Lung microvascular endothelial cell (primary cell): ENCODE data around the gene DNMBP. TPM values are rescaled to one million over a fixed set of nuclear protein-coding genes. Genes with fewer than 3 reads are reported as not detected.
"Not testable (repeated sequence)": the region's sequence is repeated elsewhere in the genome, so short reads cannot be mapped to it uniquely, and the experiment has no call there.

Experiments
- DNase-seq, 2 donors: peaks; one replicate each; pipeline versions ENCODE4 v3.0.0 to v3.0.0-alpha.2; 2010; ENCODE audit warnings: low read depth in 2 of 2
- total RNA-seq: library from RNA; depleted of rRNA; stranded (reverse); fragments of >200 nt; gene quantifications from 2 replicates; pipeline ENCODE4 v1.2.1, GENCODE V29; 2014

The DNMBP gene
- total RNA-seq, 1 donor from 2014 or later, result 31.7 TPM

GRCh38 chr10:99869581-99870122 lies 140.1 kb downstream of the DNMBP start:
- DNase-seq, result no peak

- not testable (repeated sequence) for DNase-seq
Measured at GRCh38 chr10:99867250-99867649, 142.5 kb downstream of the DNMBP start.

DNA sequence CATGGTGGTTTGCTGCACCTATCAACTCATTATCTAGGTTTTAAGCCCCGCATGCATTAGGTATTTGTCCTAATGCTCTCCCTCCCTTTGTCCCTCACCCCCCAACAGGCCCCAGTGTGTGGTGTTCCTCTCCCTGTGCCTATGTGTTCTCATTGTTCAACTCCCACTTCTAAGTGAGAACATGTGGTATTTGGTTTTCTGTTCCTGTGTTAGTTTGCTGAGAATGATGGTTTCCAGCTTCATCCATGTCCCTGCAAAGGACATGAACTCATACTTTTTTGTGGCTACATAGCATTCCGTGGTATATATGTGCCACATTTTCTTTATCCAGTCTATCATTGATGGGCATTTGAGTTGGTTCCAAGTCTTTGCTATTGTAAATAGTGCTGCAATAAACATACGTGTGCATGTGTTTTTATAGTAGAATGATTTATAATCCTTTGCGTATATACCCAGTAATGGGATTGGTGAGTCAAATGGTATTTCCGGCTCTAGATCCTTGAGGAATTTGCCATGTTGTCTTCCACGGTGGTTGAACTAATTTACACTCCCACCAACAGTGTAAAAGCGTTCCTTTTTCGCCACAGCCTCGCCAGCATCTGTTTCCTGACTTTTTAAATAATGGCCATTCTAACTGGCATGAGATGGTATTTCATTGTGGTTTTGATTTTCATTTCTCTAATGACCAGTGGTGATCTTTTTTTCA lies 146.1 kb downstream of the DNMBP start:
- DNase-seq, result peak in 1 of 2 donors; percentile 92

- no peak for DNase-seq
Measured at GRCh38 chr10:99860466-99860865, 149.3 kb downstream of the DNMBP start.

DNA sequence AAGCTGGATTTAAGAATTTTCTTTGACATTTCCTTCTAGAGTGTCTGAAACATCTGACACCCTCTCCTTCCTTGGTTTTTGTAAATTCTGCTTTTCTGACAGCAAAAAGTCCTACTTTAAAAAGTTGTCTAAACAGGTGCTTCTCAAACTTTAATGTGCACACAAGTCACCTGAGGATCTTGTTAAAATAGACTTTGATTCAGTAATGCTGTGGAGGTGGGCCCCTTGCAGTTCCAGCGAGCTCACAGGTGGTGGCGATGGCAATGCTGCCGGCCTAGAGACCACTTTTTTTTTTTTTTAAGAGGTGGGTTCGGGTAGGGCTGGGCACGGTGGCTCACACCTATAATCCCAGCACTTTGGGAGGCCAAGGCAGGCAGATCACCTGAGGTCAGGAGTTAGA lies 150.2 kb downstream of the DNMBP start:
- DNase-seq, result peak; percentile 37 to 68

- DNase-seq, result no peak
Measured at GRCh38 chr10:99858849-99859248, 150.9 kb downstream of the DNMBP start.

DNA sequence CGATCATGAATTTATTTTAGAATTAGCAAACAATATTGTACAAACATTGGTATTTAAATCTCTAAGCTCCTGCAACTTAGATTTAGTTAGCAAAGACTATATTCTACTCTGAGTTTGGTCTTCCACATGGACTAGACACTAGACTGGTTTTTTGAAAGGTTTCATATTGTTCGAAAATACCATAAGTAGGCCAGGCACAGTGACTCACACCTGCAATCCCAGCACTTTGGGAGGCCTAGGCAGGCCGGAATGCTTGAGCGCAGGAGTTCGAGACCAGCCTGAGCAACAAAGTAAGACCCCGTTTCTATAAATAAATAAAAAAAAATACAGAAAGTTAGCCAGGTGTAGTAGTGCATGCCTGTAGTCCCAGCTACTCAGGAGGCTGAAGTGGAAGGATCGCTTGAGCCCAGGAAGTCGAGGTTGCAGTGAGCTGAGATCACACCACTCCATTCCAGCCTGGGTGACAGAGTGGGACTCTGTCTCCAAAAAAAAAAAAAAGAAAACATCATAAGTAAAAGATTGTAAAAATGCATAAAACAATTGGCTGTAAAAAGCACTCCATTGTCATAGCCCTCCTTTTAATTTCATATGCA lies 154.2 kb downstream of the DNMBP start:
- no peak for DNase-seq

DNA sequence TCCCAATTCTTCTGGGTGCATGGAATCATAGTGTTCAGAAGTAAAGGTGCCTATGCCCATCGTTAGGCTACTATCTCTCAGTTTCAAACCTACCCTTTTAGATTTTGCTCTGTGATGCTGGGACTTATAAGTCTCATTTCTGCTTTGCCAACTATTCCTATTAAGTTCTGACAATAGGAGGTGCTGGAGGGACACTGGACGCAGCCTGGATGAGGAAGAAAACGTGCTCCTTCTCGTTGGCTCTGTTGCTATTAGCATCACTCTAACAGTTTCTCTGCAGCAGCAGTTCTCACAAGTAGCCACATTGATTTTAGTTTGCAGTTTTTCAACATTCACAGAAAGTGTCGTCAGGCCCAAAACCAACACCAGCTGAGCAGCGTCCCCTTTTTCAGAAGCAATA lies 154.9 kb downstream of the DNMBP start:
- peak; percentile 82 to 89 for DNase-seq

GRCh38 chr10:99853655-99854054 lies 156.1 kb downstream of the DNMBP start:
- no peak for DNase-seq

GRCh38 chr10:99852481-99853213 lies 157.1 kb downstream of the DNMBP start:
- DNase-seq, result no peak

DNA sequence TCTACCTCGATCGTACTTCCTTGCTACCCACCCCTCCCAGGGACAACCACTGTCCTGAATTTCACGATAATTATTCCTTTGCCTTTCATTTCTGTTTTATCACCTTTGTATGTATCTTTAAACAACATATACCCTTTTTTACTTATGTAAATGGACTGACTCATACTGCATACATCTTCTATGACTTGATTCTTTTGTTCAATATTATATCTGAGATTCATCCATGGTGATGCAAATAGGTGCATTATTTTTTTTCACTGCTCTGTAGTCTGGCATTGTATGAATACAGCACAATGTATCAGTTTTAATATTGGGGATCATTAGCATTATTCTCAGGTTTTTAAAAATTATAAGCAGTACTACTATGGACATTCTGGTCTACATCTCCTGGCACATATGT lies 157.9 kb downstream of the DNMBP start:
- no peak for DNase-seq

DNA sequence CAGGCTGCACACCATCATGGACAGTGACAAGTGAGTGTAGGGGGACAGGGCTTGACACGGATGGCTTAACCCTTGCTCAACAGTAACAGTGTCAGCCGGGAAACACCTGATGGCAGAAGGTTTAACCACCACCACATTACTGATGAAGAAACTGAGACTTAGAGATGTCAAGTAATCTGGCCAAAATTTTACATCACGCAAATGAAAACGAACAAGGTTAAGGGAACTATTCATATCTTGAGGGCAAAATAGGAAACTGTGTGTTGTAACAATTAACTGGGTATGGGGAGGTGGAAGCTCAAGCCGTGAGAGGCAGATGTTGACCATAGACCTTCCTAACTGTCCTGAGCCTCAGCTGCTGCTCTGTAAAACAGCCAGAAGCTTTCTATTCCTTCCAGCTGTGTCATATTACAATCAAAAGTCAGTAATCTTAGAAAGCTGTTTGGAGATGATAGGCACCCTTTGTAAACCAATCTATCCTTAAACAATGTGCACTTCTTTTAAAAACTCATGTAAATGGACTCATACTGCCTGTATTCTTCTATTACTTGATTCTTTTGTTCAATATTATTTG lies 158.9 kb downstream of the DNMBP start:
- DNase-seq, result no peak

- peak; percentile 27 to 62 for DNase-seq
Measured at GRCh38 chr10:99850021-99850766, 159.6 kb downstream of the DNMBP start.

- DNase-seq, result no peak
Measured at GRCh38 chr10:99849536-99849935, 160.2 kb downstream of the DNMBP start.

- DNase-seq, result no peak
Measured at GRCh38 chr10:99849057-99849456, 160.7 kb downstream of the DNMBP start.

- peak; percentile 95 to 96 for DNase-seq
Measured at GRCh38 chr10:99845837-99846382, 163.8 kb downstream of the DNMBP start.

DNA sequence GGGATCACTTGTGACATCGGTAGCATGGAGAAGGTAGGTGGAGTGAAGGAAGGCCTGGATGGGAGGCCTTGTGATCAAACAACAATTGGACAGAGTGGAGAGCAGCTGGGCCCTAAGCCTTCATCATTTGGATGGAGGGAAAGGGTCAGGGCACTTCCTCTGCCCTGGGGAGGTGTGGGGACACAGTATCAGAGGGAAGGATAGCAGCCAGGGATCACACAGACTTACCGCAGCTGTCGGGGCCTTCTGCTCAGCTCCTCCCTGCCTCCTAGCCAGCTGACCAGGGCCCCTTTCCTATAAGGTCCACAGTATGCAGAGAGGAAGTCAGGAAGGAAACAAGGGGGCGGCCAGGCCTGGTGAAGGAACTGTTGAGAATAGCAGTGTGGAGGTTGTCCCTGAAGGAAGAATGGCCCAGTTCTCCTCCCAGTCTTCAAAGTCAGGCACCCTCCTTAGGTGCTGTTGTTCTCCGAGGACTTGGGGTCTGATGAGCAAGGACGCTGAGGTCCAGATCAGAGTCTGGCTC lies 165.3 kb downstream of the DNMBP start:
- DNase-seq, result peak in 1 of 2 donors; percentile 40

DNA sequence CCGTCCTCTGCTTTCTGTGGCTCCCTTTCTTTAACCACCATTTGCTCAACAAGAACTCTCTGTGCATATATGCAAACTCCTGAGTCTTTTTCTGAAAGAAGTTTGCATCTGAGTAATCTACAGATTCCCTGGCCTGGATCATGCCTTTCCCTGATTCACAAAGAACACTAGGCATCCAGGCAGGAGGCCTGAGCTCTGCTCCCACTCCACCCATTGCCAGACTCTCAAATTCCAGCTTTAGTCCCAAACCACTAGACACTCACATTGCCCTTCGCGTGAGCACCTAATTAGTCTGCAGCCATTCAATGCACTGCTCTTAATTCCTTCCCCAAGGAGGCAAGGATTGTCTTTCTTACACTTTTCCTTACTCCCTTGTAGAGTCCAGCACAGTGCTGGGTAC lies 166.4 kb downstream of the DNMBP start:
- DNase-seq, result no peak

DNA sequence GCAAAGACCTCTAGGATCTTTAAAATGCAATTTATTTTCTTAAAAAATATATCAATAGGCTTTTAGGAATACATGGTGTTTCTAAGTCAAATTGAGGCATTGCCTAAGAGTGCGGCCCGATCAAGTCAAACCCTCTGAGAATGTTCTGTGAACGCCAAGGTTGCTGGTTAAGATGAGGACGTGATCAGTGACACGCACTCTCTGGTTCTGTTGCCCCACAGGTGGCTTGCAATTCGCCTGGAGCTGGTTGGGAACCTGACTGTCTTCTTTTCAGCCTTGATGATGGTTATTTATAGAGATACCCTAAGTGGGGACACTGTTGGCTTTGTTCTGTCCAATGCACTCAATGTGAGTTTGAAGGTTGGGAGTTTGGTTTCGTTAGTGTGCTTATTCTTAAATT lies 168.0 kb downstream of the DNMBP start:
- no peak for DNase-seq

- DNase-seq, result not testable (repeated sequence)
Measured at GRCh38 chr10:99840859-99841258, 168.9 kb downstream of the DNMBP start.

DNA sequence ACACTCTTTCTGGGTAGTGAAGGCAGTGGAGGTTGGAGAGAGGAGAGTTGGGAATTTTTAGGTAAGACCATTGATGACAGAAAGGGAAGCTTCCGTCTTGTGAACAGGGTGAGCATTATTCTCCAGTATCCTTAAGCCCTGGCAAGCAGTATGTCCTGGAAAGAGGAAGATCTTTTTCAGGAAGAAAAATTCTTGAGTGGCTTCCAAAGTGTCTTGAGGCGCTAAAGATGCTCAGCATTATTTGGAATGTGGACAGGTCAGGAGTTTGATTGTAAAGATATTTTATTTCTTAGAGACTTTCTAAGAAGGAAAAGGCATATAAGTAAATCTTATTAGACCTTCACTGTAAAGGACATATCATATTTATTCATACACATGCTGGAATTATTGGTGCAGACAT lies 173.0 kb downstream of the DNMBP start:
- no peak for DNase-seq
